ENCODE results near the gene MYRIP. TPM values are rescaled to one million over a fixed set of nuclear protein-coding genes. Genes with fewer than 3 reads are reported as not detected.

Gene MYRIP
- total and polyA plus RNA-seq, 10 of the 15 experiments (the other 5 are each of a cell fraction or from before 2014, with no cell fraction given): 0.03 to 0.08 (median 0.04) TPM; not detected in 6

- H3K9me3 ChIP-seq (replicated peaks; ENCODE audit: control insufficient read depth, insufficient read depth, low read length): no peaks in the 10 kb centered on the region
- H3K4me3 ChIP-seq: no peak overlapping the region
- BruUV-seq (replicated peaks): no TSS peak
- H4K20me1 ChIP-seq (ENCODE audit: control insufficient read depth, insufficient read depth): no peaks in the 10 kb centered on the region
- no peaks in the 10 kb centered on the region for H3K79me2 ChIP-seq (ENCODE audit: control insufficient read depth, insufficient read depth, low read length)
- no peaks in the 10 kb centered on the region for H3K36me3 ChIP-seq (ENCODE audit: control insufficient read depth in 2 of 2, insufficient read depth in 2 of 2, low read length in 1 of 2)
- H3K9ac ChIP-seq (ENCODE audit: control insufficient read depth, insufficient read depth, low read length): no peak overlapping the region
- no peak overlapping the region for H3K27ac ChIP-seq (ENCODE audit: control insufficient read depth, insufficient read depth)
- H3K4me1 ChIP-seq (ENCODE audit: control insufficient read depth, insufficient read depth, low read length): no peaks in the 10 kb centered on the region
- FAIRE-seq (no peak), DNase-seq (ENCODE audit: low read depth, low spot score) (no peak), ATAC-seq (no peak)
- in situ Hi-C loops (cut with MboI) (no loop called here), intact Hi-C loops (cut with micrococcal nuclease; ENCODE audit: unreplicated experiment) (no loop called here)
- H3K27me3 ChIP-seq (replicated peaks in 1 of 2; ENCODE audit: control insufficient read depth in 2 of 2, insufficient read depth in 2 of 2, low read length in 1 of 2): no peaks in the 10 kb centered on the region; a peak in 1 of 4 replicates
- no peak overlapping the region for H2AFZ ChIP-seq (ENCODE audit: control insufficient read depth, low read depth, low read length)
- H3K4me2 ChIP-seq (ENCODE audit: control insufficient read depth, insufficient read depth): no peak overlapping the region
- CTCF ChIA-PET: interaction anchor here (0.5 kb wide), 1 partner anchor 18 kb away, joined by 3 read pairs; no protein-coding TSS in a partner anchor
- POLR2A ChIA-PET: no interaction called here
- SMC1A ChIA-PET (ENCODE audit: uncharacterized antibody, unreplicated experiment): no interaction called here
- RAD21 ChIA-PET (ENCODE audit: unreplicated experiment): no interaction called here
- TF ChIP-seq ZSCAN29 (IDR thresholded peaks at IDR 0.05) (no peak), ATF3 (IDR thresholded peaks at IDR 0.05; ENCODE audit: borderline replicate concordance, extremely low read depth, low read depth, low read length) (no peak), ZNF207 (IDR thresholded peaks at IDR 0.05; ENCODE audit: borderline replicate concordance) (no peak), ZNF592 (IDR thresholded peaks at IDR 0.05) (no peak), BCLAF1 (IDR thresholded peaks at IDR 0.05) (no peak), PKNOX1 (IDR thresholded peaks at IDR 0.05) (no peak), POLR2AphosphoS5 (IDR thresholded peaks at IDR 0.05; ENCODE audit: low read length) (no peak), ZNF687 (IDR thresholded peaks at IDR 0.05) (no peak), SPI1 (IDR thresholded peaks at IDR 0.05; ENCODE audit: borderline replicate concordance, insufficient read depth, low read depth, low read length) (no peak)
Measured at GRCh38 chr3:40248591-40248990, 439.2 kb downstream of the MYRIP start.

Measured in GM12878 (cell line).